ENCODE results near the gene JTB. TPM values are rescaled to one million over a fixed set of nuclear protein-coding genes. Genes with fewer than 3 reads are reported as not detected.

Gene JTB
- total RNA-seq, 4 donors from 2014 or later: 157 to 309 (median 259) TPM

- DNase-seq (peak; percentile 59 to 67), ATAC-seq (peak; percentile 21 to 25)
- H3K4me3 ChIP-seq: peak overlapping the region; percentile 61 to 86 (median 80)
- peak overlapping the region; percentile 91 to 98 (median 94) for H3K27ac ChIP-seq
- no peaks in the 10 kb centered on the region for H3K9me3 ChIP-seq
- H3K4me1 ChIP-seq: peaks cover 59 to 63% of the 10 kb centered on the region in 2 donors
- H3K27me3 ChIP-seq: no peaks in the 10 kb centered on the region
- H3K36me3 ChIP-seq: no peaks in the 10 kb centered on the region
- in situ Hi-C loops (cut with MboI; ENCODE audit: low sequenced_read_pairs in 4 of 4) (loop anchor here in 1 of 4 donors (10.0 kb wide), 1 partner anchor 288 kb away; the partner anchor contains the start of genes ILF2 and NPR1), intact Hi-C loops (cut with DNase I; ENCODE audit: low total_unique reads) (no loop called here)
- TF ChIP-seq POLR2A (IDR thresholded peaks at IDR 0.05): peak; percentile 4 to 12
- TF ChIP-seq CTCF (IDR thresholded peaks at IDR 0.05 in 4 of 5, conservative IDR thresholded peaks at IDR 0.05 in 1 of 5): no peak
These were observed 15.1 kb downstream of the JTB start for GRCh38 chr1:153962088-153963029.

DNA sequence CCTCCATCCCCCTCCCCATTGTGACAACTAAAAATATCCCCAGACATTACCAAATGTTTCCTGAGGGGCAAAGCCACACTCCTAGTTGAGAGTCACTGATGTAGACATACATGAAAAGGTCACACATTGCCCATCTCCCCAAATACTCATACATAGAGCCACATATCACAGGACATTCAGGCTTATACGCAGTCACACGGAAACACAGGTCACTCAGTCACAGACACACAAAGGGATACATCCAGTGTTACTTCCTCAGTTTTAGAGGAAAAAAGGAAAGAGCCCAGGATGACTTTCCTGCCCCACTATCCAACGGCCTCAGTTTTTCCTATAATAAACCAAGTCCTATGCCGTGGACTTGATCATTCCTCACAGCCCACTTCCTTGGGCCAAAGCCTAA is 16.1 kb downstream of the JTB start:
- TF ChIP-seq CTCF (IDR thresholded peaks at IDR 0.05 in 4 of 5, conservative IDR thresholded peaks at IDR 0.05 in 1 of 5) (no peak), POLR2A (IDR thresholded peaks at IDR 0.05) (no peak)
- in situ Hi-C loops (cut with MboI; ENCODE audit: low sequenced_read_pairs in 4 of 4): loop anchor here in 1 of 4 donors (10.0 kb wide), 1 partner anchor 287 kb away; the partner anchor contains the start of genes ILF2 and NPR1
- no peaks in the 10 kb centered on the region for H3K9me3 ChIP-seq

GRCh38 chr1:153960206-153960605 is 17.3 kb downstream of the JTB start:
- H3K36me3 ChIP-seq: no peaks in the 10 kb centered on the region
- peak overlapping the region; percentile 91 to 98 (median 94) for H3K27ac ChIP-seq
- in situ Hi-C loops (cut with MboI; ENCODE audit: low sequenced_read_pairs in 4 of 4): loop anchor here in 1 of 4 donors (10.0 kb wide), 1 partner anchor 285 kb away; the partner anchor contains the start of genes ILF2 and NPR1
- intact Hi-C loops (cut with DNase I; ENCODE audit: low total_unique reads): no loop called here
- H3K4me3 ChIP-seq: no peak overlapping the region
- DNase-seq (peak; percentile 44 to 87), ATAC-seq (peak in 1 of 2 donors; percentile 4)
- TF ChIP-seq CTCF (IDR thresholded peaks at IDR 0.05 in 4 of 5, conservative IDR thresholded peaks at IDR 0.05 in 1 of 5) (no peak), POLR2A (IDR thresholded peaks at IDR 0.05) (no peak)
- H3K9me3 ChIP-seq: no peaks in the 10 kb centered on the region
- peaks cover 65 to 72% of the 10 kb centered on the region in 2 donors for H3K4me1 ChIP-seq
- no peaks in the 10 kb centered on the region for H3K27me3 ChIP-seq

More for the DNA sequence above, 16.1 kb downstream of the JTB start:
- Histone ChIP-seq H3K4me3 (no peak overlapping the region), H3K27me3 (no peaks in the 10 kb centered on the region), H3K36me3 (no peaks in the 10 kb centered on the region), H3K4me1 (peaks cover 64 to 67% of the 10 kb centered on the region in 2 donors), H3K27ac (peak overlapping the region; percentile 91 to 98 (median 94))
- no peak for DNase-seq
- intact Hi-C loops (cut with DNase I; ENCODE audit: low total_unique reads): no loop called here
- no peak for ATAC-seq

- Histone ChIP-seq H3K36me3 (no peaks in the 10 kb centered on the region), H3K27me3 (no peaks in the 10 kb centered on the region), H3K4me3 (peak overlapping the region in 1 of 4 donors; percentile 99), H3K27ac (peak overlapping the region; percentile 91 to 98 (median 94)), H3K4me1 (peaks cover 66 to 72% of the 10 kb centered on the region in 2 donors), H3K9me3 (no peaks in the 10 kb centered on the region)
- in situ Hi-C loops (cut with MboI; ENCODE audit: low sequenced_read_pairs in 4 of 4): no loop called here
- DNase-seq (no peak), ATAC-seq (no peak)
- intact Hi-C loops (cut with DNase I; ENCODE audit: low total_unique reads): no loop called here
- no peak for TF ChIP-seq POLR2A (IDR thresholded peaks at IDR 0.05)
- TF ChIP-seq CTCF (IDR thresholded peaks at IDR 0.05 in 4 of 5, conservative IDR thresholded peaks at IDR 0.05 in 1 of 5): no peak
These were observed 18.0 kb downstream of the JTB start for GRCh38 chr1:153959454-153959853.

All from gastrocnemius medialis (tissue), 4 donors.